ENCODE results near the gene LINGO1.

DNA sequence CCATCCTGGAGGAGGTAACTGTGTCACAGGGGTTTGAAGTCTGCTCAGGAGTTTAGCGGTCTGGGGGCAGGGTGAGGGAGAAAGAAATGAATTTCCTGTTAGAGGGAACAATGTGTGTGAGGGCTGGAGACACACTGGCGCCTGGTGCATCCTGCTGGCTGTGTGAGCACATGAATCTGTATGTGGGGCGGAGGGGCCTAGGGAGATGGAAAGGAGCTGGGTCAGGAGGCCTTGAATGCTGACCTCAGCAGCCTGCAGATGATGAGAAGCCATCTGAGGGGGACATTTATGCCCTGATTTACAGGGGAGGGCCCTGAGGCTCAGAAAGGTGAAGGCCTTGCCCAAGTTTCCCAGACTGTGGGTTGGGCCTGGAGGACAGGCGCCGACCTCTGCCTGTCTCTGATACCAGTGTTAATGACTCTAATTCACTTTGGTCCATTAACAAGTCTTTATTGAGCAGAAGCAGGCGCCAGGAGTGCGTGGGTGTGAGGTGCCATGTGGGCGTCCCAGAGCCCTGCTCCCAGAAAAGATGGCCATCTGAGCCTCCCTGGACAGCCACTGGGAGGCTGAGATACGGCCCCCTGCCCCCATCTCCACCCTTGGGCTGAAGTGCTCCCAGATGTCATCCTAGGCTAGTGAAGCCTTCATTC is 34.8 kb downstream of the LINGO1 start:
- TF ChIP-seq, protein P1, sequence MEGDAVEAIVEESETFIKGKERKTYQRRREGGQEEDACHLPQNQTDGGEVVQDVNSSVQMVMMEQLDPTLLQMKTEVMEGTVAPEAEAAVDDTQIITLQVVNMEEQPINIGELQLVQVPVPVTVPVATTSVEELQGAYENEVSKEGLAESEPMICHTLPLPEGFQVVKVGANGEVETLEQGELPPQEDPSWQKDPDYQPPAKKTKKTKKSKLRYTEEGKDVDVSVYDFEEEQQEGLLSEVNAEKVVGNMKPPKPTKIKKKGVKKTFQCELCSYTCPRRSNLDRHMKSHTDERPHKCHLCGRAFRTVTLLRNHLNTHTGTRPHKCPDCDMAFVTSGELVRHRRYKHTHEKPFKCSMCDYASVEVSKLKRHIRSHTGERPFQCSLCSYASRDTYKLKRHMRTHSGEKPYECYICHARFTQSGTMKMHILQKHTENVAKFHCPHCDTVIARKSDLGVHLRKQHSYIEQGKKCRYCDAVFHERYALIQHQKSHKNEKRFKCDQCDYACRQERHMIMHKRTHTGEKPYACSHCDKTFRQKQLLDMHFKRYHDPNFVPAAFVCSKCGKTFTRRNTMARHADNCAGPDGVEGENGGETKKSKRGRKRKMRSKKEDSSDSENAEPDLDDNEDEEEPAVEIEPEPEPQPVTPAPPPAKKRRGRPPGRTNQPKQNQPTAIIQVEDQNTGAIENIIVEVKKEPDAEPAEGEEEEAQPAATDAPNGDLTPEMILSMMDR (IDR thresholded peaks at IDR 0.05), result no peak
- TF ChIP-seq POLR2A (IDR thresholded peaks at IDR 0.05), result no peak
- no peak for TF ChIP-seq POLR2AphosphoS5 (IDR thresholded peaks at IDR 0.05)
- TF ChIP-seq EP300 (IDR thresholded peaks at IDR 0.05), result no peak
